HepG2 (cell line): ENCODE measurements around the gene SULT4A1. TPM values are rescaled to one million over a fixed set of nuclear protein-coding genes. Genes with fewer than 3 reads are reported as not detected.

ENCODE experiments used
- ATAC-seq: fragments of 200-7000 bp; cut with Tn5 transposase; 3 replicates; pipeline ENCODE4 v1.9.1; 2020; ENCODE audit warnings: mild to moderate bottlenecking, moderate library complexity
- BruUV-seq: library from RNA; stranded (reverse); fragments of 400-500 nt; replicated peaks from 2 replicates; lab custom pipeline; 2021; lab: Mats Ljungman, UMichigan
- CTCF ChIA-PET: fragments of 300-600 bp; formaldehyde crosslinking; extraction: SDS; loops from one replicate; lab custom pipeline; 2021; ENCODE audit warnings: low total read pairs, inconsistent platforms, low intra/inter-chr PET ratio; lab: Yijun Ruan, JAX
- POLR2A ChIA-PET: fragments of 350-600 bp; sonication (Branson Sonifier 250); formaldehyde crosslinking; loops from one replicate; lab custom pipeline; 2020; ENCODE audit warnings: antibody characterized with exemption, inconsistent platforms; lab: Yijun Ruan, JAX
- DNase-seq: peaks from one replicate; pipeline ENCODE4 v3.0.0-alpha.2; 2015; ENCODE audit warnings: low spot score
- FAIRE-seq: peaks from 3 replicates; lab custom pipeline; 2011; peaks lifted over from hg19 to GRCh38; lab: Jason Lieb, UNC
- H2AFZ ChIP-seq: one replicate; pipeline ENCODE4 v1.6.1; 2011; ENCODE audit warnings: low read length, inconsistent platforms
- H3K27ac ChIP-seq: fragments of 300-600 bp; 3 replicates; pipeline ENCODE4 v1.8.0; 2011; ENCODE audit warnings: mixed run types, mild to moderate bottlenecking, mixed read lengths, low read length, inconsistent platforms; ENCODE audit not compliant: insufficient read depth; ENCODE audit errors: extremely low read length
- H3K27me3 ChIP-seq, 2 experiments: fragments of 200-600 bp in 1 of 2; 2 replicates in 1 of 2; 3 replicates in 1 of 2; pipeline versions ENCODE4 v1.6.0 to v1.8.0; 2011; ENCODE audit warnings: low read length in 2 of 2, mild to moderate bottlenecking in 2 of 2, moderate library complexity in 2 of 2, inconsistent platforms in 1 of 2; ENCODE audit not compliant: insufficient read depth in 2 of 2, control insufficient read depth in 1 of 2
- H3K36me3 ChIP-seq, 2 experiments: fragments of 200-600 bp in 1 of 2; replicated peaks in 1 of 2; 2 replicates in 1 of 2; 3 replicates in 1 of 2; pipeline versions ENCODE4 v1.5.1 to v1.8.0; 2011; ENCODE audit warnings: low read length in 2 of 2, inconsistent platforms in 1 of 2; ENCODE audit not compliant: insufficient read depth in 2 of 2, control insufficient read depth in 1 of 2
- H3K4me1 ChIP-seq: 2 replicates; pipeline ENCODE4 v1.5.1; 2012; ENCODE audit warnings: low read length, inconsistent platforms; ENCODE audit not compliant: insufficient read depth
- H3K4me2 ChIP-seq: 2 replicates; pipeline ENCODE4 v1.6.0; 2011; ENCODE audit warnings: low read depth, low read length, inconsistent platforms
- H3K4me3 ChIP-seq, 3 experiments: fragments of 200-600 bp in 1 of 3; sonication (generic), shearing (Covaris generic) in 1 of 3; replicated peaks in 1 of 3; 2 replicates each; pipeline ENCODE4 v1.5.1; 2011 to 2016; ENCODE audit warnings: low read length in 3 of 3, inconsistent platforms in 2 of 3, low read depth in 2 of 3, mild to moderate bottlenecking in 2 of 3, control low read depth in 1 of 3, mixed read lengths in 1 of 3; ENCODE audit not compliant: insufficient read depth in 1 of 3
- H3K79me2 ChIP-seq: one replicate; pipeline ENCODE4 v1.6.1; 2011; ENCODE audit warnings: low read length, inconsistent platforms; ENCODE audit not compliant: insufficient read depth
- H3K9ac ChIP-seq: 2 replicates; pipeline ENCODE4 v1.6.0; 2011; ENCODE audit warnings: mild to moderate bottlenecking, low read depth, low read length, inconsistent platforms; ENCODE audit not compliant: insufficient read depth
- H3K9me3 ChIP-seq: 2 replicates; pipeline ENCODE4 v1.5.1; 2012; ENCODE audit warnings: mild to moderate bottlenecking, low read length
- H4K20me1 ChIP-seq: 2 replicates; pipeline ENCODE4 v1.6.0; 2011; ENCODE audit warnings: inconsistent platforms, mild to moderate bottlenecking, low read length, moderate library complexity; ENCODE audit not compliant: insufficient read depth
- ARID2 ChIP-seq: sonication (generic); formaldehyde crosslinking; IDR thresholded peaks from 2 replicates; pipeline ENCODE4 v1.8.1; 2022; ENCODE audit warnings: mild to moderate bottlenecking, missing genetic modification reagents, borderline replicate concordance
- IKZF4 ChIP-seq: sonication (generic); formaldehyde crosslinking; IDR thresholded peaks from 2 replicates; pipeline ENCODE4 v1.5.1; 2020; ENCODE audit warnings: borderline replicate concordance, mild to moderate bottlenecking, low read depth, missing genetic modification reagents; ENCODE audit errors: not compliant biosample characterization
- KLF16 ChIP-seq, 2 experiments: sonication (generic) in 1 of 2; formaldehyde crosslinking in 1 of 2; IDR thresholded peaks; 2 replicates each; pipeline versions ENCODE4 v1.6.1 to v1.8.0; 2016 to 2023; ENCODE audit warnings: missing genetic modification reagents in 2 of 2, missing compliant biosample characterization in 1 of 2
- KLF9 ChIP-seq: IDR thresholded peaks from 2 replicates; pipeline ENCODE4 v1.6.1; 2016; ENCODE audit warnings: low read depth
- RFX1 ChIP-seq: fragments of 450-650 bp; IDR thresholded peaks from 2 replicates; pipeline ENCODE4 v1.6.1; 2017
- ZNF24 ChIP-seq: fragments of 450-650 bp; IDR thresholded peaks from 2 replicates; pipeline ENCODE4 v1.6.1; 2017; ENCODE audit warnings: antibody characterized with exemption, mild to moderate bottlenecking
- ZNF761 ChIP-seq: sonication (generic); formaldehyde crosslinking; conservative IDR thresholded peaks from 2 replicates; pipeline ENCODE4 v1.4.0; 2020; ENCODE audit warnings: mild to moderate bottlenecking, missing genetic modification reagents
- WGBS: methylation state at CpG from one replicate; pipeline ENCODE4 v1.1.6; 2017; ENCODE audit warnings: low lambda C conversion rate; 5-methylcytosine and 5-hydroxymethylcytosine counted together
- in situ Hi-C: cut with HindIII; loops from 2 replicates; pipeline ENCODE4 v1.10.0; 2017; ENCODE audit warnings: low pct_unique_long_range_greater_than_20kb; ENCODE audit not compliant: extremely low pct_ligation_motif_present
- intact Hi-C: fragments of 100-400 bp; cut with micrococcal nuclease; formaldehyde crosslinking; loops from one replicate; pipeline ENCODE4 v1.10.0; 2022; ENCODE audit not compliant: unreplicated experiment
- polyA plus RNA-seq, 8 experiments: library from polyadenylated mRNA; depleted of rRNA in 3 of 8; stranded (reverse) in 7 of 8; unstranded in 1 of 8; fragments of >200 nt; fragmentation: Illumina TruSeq in 4 of 8; extraction: Trizol in 4 of 8; gene quantifications; 2 replicates each; pipeline versions ENCODE4 v1.2.1 to v1.2.3, GENCODE V29; 2011 to 2016; ENCODE audit warnings: low read depth in 4 of 8, missing spikeins in 1 of 8, mixed read lengths in 1 of 8; ENCODE audit not compliant: insufficient read depth in 1 of 8
- total RNA-seq, 5 experiments: library from RNA; depleted of rRNA; stranded (reverse); fragments of >200 nt; fragmentation: Illumina TruSeq; extraction: Trizol; gene quantifications; 2 replicates each; pipeline ENCODE4 v1.2.3, GENCODE V29; 2016; ENCODE audit warnings: low read depth in 1 of 5
- TF ChIP-seq, protein P1 (sequence below): sonication (generic); formaldehyde crosslinking; IDR thresholded peaks from 2 replicates; pipeline ENCODE4 v1.9.0; 2021; ENCODE audit warnings: mild to moderate bottlenecking, missing genetic modification reagents
- TF ChIP-seq, protein P2 (sequence below): sonication (generic); formaldehyde crosslinking; IDR thresholded peaks from 2 replicates; pipeline ENCODE4 v1.4.0; 2020; ENCODE audit warnings: missing genetic modification reagents, borderline replicate concordance
- TF ChIP-seq, protein P3 (sequence below): sonication (generic); formaldehyde crosslinking; IDR thresholded peaks from 2 replicates; pipeline ENCODE4 v1.5.0; 2020; ENCODE audit warnings: mild to moderate bottlenecking, missing genetic modification reagents

Gene SULT4A1
- total and polyA plus RNA-seq, 2 of the 13 experiments (the other 11 are each of a cell fraction or from before 2014, with no cell fraction given), result not detected

DNA sequence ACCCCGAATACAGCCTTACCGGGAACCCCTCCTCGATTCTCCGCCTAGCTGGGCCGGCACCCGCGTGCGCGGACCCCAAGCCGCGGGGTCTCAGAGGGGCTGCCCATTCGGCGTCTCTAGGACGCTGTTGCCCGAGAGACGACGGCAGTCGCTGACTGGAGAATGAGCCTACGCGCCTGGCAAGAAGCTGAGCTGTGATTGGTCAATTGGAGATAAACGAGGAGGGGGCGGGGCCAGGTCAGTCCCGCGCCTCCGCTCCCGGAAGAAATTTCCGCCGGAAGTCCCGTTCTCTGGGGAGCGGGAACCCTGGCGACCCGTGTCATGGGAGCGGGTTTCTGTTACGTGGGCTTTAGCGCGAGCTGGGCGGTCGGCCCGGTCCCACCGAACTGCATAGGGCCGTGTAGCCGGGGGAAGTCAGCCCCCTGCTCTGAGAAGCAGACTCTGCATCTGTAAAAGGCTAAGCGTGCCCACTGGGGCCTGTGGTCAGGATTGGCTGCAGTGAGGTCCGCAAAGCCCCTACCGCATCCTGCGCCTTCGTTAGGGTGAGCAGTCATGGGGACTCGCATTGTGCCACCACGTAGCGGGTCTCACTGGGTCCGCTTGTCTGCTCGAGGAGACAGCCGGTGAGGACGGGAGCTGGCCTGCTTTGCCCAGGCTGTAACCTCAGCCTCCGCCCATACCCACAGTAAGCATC is 50.0 kb downstream of the SULT4A1 start, which contains the start of gene EFCAB6:
EFCAB6 (minus strand) TSS at position 157 of the 694 bp plus-strand sequence. CDS start 29,987 bp downstream, outside the sequence.
- Histone ChIP-seq H3K79me2 (no peaks in the 10 kb centered on the region), H3K36me3 (no peaks in the 10 kb centered on the region), H2AFZ (no peak within 1 kb of the TSS), H3K9ac (no peak within 1 kb of the TSS), H3K9me3 (no peaks in the 10 kb centered on the region), H4K20me1 (no peaks in the 10 kb centered on the region), H3K27me3 (peaks cover 0 to 1% of the 10 kb centered on the region in 2 experiments; a peak in 2 of 5 replicates), H3K4me1 (no peaks in the 10 kb centered on the region), H3K4me3 (no peak within 1 kb of the TSS), H3K4me2 (no peak within 1 kb of the TSS), H3K27ac (no peak within 1 kb of the TSS)
- in situ Hi-C loops, result no loop called here
- ChIA-PET POLR2A (no interaction called here), CTCF (no interaction called here)
- TF ChIP-seq IKZF4 (CRISPR knock-in tag), result no peak
- no peak for TF ChIP-seq KLF9 (CRISPR knock-in tag)
- TF ChIP-seq KLF16 (CRISPR knock-in tag; IDR thresholded peaks at IDR 0.05), result no peak
- TF ChIP-seq, protein P1, sequence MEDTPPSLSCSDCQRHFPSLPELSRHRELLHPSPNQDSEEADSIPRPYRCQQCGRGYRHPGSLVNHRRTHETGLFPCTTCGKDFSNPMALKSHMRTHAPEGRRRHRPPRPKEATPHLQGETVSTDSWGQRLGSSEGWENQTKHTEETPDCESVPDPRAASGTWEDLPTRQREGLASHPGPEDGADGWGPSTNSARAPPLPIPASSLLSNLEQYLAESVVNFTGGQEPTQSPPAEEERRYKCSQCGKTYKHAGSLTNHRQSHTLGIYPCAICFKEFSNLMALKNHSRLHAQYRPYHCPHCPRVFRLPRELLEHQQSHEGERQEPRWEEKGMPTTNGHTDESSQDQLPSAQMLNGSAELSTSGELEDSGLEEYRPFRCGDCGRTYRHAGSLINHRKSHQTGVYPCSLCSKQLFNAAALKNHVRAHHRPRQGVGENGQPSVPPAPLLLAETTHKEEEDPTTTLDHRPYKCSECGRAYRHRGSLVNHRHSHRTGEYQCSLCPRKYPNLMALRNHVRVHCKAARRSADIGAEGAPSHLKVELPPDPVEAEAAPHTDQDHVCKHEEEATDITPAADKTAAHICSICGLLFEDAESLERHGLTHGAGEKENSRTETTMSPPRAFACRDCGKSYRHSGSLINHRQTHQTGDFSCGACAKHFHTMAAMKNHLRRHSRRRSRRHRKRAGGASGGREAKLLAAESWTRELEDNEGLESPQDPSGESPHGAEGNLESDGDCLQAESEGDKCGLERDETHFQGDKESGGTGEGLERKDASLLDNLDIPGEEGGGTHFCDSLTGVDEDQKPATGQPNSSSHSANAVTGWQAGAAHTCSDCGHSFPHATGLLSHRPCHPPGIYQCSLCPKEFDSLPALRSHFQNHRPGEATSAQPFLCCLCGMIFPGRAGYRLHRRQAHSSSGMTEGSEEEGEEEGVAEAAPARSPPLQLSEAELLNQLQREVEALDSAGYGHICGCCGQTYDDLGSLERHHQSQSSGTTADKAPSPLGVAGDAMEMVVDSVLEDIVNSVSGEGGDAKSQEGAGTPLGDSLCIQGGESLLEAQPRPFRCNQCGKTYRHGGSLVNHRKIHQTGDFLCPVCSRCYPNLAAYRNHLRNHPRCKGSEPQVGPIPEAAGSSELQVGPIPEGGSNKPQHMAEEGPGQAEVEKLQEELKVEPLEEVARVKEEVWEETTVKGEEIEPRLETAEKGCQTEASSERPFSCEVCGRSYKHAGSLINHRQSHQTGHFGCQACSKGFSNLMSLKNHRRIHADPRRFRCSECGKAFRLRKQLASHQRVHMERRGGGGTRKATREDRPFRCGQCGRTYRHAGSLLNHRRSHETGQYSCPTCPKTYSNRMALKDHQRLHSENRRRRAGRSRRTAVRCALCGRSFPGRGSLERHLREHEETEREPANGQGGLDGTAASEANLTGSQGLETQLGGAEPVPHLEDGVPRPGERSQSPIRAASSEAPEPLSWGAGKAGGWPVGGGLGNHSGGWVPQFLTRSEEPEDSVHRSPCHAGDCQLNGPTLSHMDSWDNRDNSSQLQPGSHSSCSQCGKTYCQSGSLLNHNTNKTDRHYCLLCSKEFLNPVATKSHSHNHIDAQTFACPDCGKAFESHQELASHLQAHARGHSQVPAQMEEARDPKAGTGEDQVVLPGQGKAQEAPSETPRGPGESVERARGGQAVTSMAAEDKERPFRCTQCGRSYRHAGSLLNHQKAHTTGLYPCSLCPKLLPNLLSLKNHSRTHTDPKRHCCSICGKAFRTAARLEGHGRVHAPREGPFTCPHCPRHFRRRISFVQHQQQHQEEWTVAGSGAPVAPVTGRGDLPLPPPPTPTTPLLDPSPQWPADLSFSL (CRISPR knock-in tag), result no peak
- TF ChIP-seq, protein P2, sequence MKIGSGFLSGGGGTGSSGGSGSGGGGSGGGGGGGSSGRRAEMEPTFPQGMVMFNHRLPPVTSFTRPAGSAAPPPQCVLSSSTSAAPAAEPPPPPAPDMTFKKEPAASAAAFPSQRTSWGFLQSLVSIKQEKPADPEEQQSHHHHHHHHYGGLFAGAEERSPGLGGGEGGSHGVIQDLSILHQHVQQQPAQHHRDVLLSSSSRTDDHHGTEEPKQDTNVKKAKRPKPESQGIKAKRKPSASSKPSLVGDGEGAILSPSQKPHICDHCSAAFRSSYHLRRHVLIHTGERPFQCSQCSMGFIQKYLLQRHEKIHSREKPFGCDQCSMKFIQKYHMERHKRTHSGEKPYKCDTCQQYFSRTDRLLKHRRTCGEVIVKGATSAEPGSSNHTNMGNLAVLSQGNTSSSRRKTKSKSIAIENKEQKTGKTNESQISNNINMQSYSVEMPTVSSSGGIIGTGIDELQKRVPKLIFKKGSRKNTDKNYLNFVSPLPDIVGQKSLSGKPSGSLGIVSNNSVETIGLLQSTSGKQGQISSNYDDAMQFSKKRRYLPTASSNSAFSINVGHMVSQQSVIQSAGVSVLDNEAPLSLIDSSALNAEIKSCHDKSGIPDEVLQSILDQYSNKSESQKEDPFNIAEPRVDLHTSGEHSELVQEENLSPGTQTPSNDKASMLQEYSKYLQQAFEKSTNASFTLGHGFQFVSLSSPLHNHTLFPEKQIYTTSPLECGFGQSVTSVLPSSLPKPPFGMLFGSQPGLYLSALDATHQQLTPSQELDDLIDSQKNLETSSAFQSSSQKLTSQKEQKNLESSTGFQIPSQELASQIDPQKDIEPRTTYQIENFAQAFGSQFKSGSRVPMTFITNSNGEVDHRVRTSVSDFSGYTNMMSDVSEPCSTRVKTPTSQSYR (CRISPR knock-in tag), result no peak
- TF ChIP-seq ZNF24, result no peak
- TF ChIP-seq ARID2, result no peak
- TF ChIP-seq ZNF761, result no peak
- TF ChIP-seq, protein P3, sequence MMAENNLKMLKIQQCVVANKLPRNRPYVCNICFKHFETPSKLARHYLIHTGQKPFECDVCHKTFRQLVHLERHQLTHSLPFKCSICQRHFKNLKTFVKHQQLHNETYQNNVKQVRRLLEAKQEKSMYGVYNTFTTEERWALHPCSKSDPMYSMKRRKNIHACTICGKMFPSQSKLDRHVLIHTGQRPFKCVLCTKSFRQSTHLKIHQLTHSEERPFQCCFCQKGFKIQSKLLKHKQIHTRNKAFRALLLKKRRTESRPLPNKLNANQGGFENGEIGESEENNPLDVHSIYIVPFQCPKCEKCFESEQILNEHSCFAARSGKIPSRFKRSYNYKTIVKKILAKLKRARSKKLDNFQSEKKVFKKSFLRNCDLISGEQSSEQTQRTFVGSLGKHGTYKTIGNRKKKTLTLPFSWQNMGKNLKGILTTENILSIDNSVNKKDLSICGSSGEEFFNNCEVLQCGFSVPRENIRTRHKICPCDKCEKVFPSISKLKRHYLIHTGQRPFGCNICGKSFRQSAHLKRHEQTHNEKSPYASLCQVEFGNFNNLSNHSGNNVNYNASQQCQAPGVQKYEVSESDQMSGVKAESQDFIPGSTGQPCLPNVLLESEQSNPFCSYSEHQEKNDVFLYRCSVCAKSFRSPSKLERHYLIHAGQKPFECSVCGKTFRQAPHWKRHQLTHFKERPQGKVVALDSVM (CRISPR knock-in tag), result no peak
- TF ChIP-seq RFX1, result no peak
- FAIRE-seq, result no peak
- 75% methylated on average over 32 of the region's 55 CpGs for WGBS
- no peak for ATAC-seq
- BruUV-seq, result no TSS peak
- no peak for DNase-seq
- intact Hi-C loops, result no loop called here
